ENCODE results near the gene WRNIP1.
"Not testable (repeated sequence)": the region's sequence is repeated elsewhere in the genome, so short reads cannot be mapped to it uniquely, and the experiment has no call there.

WRNIP1 gene

DNA sequence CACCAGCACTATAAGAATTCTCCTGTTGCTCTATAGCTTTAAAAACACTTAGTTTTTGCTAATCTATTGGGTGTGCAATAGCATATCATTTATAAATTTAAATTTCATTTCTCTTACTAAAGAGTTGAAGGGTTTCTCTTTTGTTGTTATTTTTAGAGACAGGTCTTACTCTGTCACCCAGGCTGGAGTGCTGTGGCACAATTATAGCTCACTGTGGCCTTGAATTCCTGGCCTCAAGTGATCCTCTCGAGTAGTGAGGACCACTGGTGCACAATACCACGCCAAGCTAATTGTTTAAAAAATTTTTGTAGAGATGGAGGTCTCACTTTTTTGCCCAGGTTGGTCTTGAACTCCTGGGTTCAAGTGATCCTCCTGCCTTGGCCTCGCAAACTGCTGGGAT, 6.2 kb upstream of the WRNIP1 start:
- TF ChIP-seq, protein P1, sequence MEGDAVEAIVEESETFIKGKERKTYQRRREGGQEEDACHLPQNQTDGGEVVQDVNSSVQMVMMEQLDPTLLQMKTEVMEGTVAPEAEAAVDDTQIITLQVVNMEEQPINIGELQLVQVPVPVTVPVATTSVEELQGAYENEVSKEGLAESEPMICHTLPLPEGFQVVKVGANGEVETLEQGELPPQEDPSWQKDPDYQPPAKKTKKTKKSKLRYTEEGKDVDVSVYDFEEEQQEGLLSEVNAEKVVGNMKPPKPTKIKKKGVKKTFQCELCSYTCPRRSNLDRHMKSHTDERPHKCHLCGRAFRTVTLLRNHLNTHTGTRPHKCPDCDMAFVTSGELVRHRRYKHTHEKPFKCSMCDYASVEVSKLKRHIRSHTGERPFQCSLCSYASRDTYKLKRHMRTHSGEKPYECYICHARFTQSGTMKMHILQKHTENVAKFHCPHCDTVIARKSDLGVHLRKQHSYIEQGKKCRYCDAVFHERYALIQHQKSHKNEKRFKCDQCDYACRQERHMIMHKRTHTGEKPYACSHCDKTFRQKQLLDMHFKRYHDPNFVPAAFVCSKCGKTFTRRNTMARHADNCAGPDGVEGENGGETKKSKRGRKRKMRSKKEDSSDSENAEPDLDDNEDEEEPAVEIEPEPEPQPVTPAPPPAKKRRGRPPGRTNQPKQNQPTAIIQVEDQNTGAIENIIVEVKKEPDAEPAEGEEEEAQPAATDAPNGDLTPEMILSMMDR (conservative IDR thresholded peaks at IDR 0.05; ENCODE audit: control insufficient read depth, insufficient read depth, low read depth, low read length), result no peak
- no peak overlapping the region for H3K4me3 ChIP-seq (ENCODE audit: control insufficient read depth, low read depth, low read length)
- DNase-seq (ENCODE audit: low read depth), result no peak

DNA sequence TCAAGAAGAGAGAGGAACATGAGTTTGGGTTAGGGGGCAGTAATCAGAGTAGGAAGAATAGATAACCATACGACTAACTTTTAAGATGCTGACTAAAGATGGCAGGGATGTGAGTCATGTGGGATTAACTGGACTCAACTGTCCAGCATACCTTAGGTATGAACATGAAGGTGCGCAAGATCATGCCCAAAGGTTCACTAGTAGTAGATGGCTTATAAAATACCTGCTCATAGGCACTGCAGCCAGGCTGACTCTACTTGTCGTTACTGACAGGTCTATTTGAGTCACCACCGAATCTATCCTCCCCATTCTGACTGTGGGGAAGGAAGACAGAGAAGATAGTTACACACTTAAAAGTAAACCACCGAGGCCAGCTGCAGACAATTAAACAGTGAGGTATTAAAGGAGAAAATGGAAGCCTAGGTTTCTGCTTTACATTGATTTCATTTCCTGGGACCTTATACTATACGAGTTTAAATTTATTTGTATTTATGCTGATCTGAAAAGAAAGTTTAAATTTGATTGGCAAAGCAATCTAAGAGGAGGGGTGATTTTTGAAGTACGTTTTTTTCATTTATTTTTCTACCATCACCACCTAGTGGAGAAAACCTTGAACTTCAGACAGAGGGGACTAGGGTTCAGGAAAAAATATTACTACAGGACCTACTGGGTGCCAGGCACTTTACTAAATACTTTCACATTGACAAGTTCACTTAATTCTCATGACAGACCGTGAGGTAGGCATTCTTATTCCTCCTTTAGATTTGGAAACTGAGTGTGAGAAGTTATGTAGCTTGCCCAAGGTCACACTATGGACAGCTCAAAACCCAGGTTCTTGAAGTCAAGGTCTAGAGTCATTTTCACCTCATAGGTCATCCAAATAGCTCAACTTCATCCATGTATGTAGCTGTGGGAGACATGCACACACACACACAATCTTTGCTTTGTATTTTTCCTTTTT, 4.0 kb upstream of the WRNIP1 start:
- H3K4me3 ChIP-seq (ENCODE audit: control insufficient read depth, low read depth, low read length), result no peak overlapping the region
- no peak for DNase-seq (ENCODE audit: low read depth)
- TF ChIP-seq, protein P1 (conservative IDR thresholded peaks at IDR 0.05; ENCODE audit: control insufficient read depth, insufficient read depth, low read depth, low read length), result peak; percentile 40

DNA sequence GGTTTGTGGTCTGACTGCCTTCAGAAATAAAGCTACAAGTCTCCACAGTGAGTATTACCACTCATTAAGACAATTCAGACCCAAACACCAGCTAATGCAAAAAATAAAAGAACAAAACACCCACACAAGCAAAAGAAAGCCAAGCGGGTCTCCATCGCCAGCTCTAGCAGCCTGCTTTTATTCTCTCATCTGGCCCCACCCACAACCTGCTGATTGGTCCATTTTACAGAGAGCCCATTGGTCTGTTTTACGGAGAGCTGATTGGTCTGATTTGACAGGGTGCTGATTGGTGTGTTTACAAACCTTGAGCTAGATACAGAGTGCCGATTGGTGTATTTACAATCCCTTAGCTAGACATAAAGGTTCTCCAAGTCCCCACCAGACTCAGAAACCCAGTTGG, 2.3 kb upstream of the WRNIP1 start:
- not testable (repeated sequence) for DNase-seq (ENCODE audit: low read depth); H3K4me3 ChIP-seq (ENCODE audit: control insufficient read depth, low read depth, low read length)

DNA sequence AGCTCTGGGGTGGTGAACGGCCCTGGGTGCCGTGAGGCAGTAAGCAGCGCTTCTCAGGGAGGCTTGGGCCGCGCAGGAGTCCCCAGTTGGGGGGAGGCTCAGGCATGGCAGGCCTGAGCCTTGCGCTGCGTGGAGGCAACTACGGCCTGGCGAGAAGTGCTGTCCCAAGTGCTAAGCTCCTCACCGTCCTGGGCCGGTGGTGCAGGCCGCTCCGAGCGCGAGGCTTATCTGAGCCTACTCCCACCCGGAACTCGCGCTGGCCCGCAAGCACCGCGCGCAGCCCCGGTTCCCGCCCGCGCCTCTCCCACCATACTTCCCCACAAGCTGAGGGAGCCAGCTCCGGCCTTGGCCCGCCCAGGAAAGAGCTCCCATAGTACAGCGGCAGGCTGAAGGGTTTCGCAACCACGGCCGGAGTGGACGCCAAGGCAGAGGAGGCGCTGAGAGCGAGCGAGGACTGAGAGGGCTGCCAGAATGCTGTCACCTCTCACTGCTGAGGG, 1.8 kb upstream of the WRNIP1 start:
- no peak overlapping the region for H3K4me3 ChIP-seq (ENCODE audit: control insufficient read depth, low read depth, low read length)
- no peak for DNase-seq (ENCODE audit: low read depth)

DNA sequence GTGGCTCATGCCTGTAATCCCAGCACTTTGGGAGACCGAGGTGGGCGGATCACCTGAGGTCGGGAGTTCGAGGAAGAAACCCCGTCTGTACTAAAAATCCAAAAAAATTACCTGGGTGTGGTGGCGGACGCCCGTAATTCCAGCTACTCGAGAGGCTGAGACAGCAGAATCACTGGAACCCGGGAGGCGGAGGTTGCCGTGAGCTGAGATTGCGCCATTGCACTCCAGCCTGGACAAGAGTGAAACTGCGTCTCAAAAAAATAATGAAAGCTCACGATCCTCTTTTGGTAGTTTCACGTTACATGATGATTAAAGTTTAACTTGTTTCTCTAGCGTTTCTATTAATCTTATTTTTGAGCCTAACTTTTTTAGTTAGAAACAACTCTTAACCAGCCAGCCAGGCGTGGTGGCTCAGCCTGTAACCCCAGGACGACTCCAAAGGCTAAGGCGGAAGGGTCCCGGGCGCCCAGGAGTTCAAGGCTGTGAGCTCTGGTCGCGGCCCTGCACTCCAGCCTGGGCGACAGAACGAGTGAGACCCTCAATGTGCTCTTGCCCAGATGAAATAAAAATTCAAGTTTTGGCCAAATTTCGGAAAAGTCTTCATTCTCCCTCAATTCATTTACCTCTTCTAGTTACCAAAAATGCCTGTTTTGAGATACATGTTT, 1.2 kb upstream of the WRNIP1 start:
- TF ChIP-seq, protein P1 (conservative IDR thresholded peaks at IDR 0.05; ENCODE audit: control insufficient read depth, insufficient read depth, low read depth, low read length), result no peak
- DNase-seq (ENCODE audit: low read depth), result no peak

More for the DNA sequence above, 1.8 kb upstream of the WRNIP1 start:
- TF ChIP-seq, protein P1 (conservative IDR thresholded peaks at IDR 0.05; ENCODE audit: control insufficient read depth, insufficient read depth, low read depth, low read length), result no peak

DNA sequence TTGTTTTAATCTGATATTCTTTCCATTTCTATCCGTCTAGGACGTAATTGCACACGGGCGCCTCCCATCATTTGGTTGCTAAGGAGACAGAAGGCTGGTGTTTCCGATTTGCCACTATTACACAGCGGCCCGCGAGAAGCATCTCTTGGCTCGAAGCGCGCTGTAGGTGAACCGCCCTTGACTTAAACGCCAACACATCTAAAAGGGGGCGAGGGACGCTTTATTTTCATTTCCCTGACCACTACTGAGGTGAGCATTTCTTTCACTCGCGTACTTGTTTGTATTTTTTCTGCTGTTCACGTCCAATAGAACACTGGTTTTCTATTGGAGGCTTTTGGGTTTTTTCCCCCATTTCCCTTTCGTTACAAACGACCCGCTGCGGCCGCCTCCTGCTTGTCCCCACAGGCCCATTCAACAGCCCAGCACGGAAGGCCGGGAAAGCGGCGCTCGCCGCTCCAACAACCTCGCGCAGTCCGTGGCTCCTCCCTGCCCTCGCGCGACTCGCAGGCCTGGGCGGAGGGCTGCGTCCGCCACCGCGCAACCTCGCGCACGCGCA, 505 bp upstream of the WRNIP1 start:
- peak; percentile 69 for DNase-seq (ENCODE audit: low read depth)
- H3K4me3 ChIP-seq (ENCODE audit: control insufficient read depth, low read depth, low read length), result peak overlapping the region; percentile 44
- TF ChIP-seq, protein P1 (conservative IDR thresholded peaks at IDR 0.05; ENCODE audit: control insufficient read depth, insufficient read depth, low read depth, low read length), result no peak

More for the DNA sequence above, 1.2 kb upstream of the WRNIP1 start:
- peak overlapping the region; percentile 44 for H3K4me3 ChIP-seq (ENCODE audit: control insufficient read depth, low read depth, low read length)
